ENCODE results near the gene FAM83D.

GRCh38 chr20:38893056-38893564 lies 33.1 kb upstream of the FAM83D start:
- TF ChIP-seq, protein P1, sequence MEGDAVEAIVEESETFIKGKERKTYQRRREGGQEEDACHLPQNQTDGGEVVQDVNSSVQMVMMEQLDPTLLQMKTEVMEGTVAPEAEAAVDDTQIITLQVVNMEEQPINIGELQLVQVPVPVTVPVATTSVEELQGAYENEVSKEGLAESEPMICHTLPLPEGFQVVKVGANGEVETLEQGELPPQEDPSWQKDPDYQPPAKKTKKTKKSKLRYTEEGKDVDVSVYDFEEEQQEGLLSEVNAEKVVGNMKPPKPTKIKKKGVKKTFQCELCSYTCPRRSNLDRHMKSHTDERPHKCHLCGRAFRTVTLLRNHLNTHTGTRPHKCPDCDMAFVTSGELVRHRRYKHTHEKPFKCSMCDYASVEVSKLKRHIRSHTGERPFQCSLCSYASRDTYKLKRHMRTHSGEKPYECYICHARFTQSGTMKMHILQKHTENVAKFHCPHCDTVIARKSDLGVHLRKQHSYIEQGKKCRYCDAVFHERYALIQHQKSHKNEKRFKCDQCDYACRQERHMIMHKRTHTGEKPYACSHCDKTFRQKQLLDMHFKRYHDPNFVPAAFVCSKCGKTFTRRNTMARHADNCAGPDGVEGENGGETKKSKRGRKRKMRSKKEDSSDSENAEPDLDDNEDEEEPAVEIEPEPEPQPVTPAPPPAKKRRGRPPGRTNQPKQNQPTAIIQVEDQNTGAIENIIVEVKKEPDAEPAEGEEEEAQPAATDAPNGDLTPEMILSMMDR (IDR thresholded peaks at IDR 0.05): no peak
- TF ChIP-seq EZH2phosphoT487 (IDR thresholded peaks at IDR 0.05) (no peak), EZH2 (IDR thresholded peaks at IDR 0.05) (no peak)

Measured in neural progenitor cell (in vitro differentiated cells).